HG03521 (cell line): ENCODE measurements around the gene CSK.
A peak's percentile ranks its signal among the peaks of the same experiment; 100 is the strongest.

Experiments used
- ATAC-seq: cut with Tn5 transposase; IDR thresholded peaks from one replicate; pipeline ENCODE4 v1.9.1; 2021; ENCODE audit warnings: mild to moderate bottlenecking, moderate library complexity; ENCODE audit not compliant: unreplicated experiment

CSK gene

DNA sequence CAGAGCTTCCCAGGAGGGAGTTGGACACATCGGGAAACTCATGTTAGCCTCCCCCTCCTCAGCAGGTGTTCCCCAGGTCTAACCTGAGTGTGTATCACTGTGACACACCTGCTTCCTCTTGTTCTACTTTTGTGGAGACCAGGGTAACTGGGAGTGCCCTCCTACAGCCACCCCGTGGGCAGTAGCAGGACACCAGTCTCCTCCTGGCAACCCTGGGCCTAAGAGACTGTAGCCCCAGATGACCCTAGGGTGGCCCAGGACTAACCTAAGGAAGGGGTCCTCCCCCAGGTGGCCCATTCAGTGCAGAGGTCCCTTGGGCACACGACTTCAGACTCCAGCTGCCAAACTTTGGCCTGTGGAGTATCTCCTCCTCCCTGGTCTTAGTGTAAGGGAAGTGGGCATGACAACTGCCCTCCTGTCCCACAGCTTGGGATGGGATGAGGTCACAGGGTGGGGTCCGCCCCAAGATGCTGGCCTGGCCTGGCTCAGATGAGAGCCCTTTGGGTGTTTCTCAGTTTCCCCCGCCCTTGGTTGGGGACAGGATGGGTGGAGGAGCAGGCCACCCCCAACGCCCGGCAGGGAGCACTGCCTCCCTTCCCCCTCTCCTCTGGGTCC, 4.8 kb downstream of the CSK start:
- ATAC-seq, result no peak

DNA sequence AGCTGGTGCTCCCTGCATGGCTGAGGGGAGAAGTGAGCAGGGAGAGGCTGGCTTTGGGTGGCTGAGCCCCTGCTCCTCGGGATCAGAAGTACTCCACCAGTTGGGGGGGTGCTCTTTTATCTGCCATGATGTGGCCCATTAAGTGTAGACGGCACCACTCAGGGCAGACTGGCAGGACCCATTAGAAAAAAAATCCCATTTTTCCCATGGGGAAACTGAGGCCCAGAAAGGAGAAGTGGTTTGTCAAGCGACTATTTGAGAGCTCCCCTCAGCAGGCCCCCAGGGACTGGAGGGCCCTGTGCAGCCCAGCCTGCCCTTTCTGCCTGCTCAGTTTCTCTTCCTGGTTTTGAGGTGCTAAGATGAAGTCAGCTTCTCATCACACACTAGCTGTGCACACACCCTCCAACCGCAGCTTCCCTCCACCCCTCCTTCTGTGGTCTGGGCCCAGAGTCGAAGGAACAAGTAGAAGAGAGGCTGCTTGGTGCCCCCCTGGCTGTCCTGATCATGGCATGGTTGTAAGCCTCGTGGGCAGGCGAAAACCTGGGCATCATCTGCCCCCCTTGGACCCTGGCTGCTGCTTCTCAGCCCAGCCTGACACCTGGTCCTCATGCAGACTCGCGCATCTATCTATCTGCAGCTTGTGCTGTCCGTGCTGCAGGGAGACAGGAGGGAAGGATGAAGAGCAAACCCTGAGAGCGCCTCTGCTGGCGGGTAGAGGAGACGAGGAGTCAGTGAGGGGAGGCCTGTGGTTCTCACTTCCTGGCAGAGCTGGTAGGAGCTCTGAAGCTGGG, 5.6 kb downstream of the CSK start:
- ATAC-seq, result peak; percentile 48

- no peak for ATAC-seq
Measured at GRCh38 chr15:74788042-74788682, 6.3 kb downstream of the CSK start.

- no peak for ATAC-seq
Measured at GRCh38 chr15:74788683-74789151, 6.8 kb downstream of the CSK start.

DNA sequence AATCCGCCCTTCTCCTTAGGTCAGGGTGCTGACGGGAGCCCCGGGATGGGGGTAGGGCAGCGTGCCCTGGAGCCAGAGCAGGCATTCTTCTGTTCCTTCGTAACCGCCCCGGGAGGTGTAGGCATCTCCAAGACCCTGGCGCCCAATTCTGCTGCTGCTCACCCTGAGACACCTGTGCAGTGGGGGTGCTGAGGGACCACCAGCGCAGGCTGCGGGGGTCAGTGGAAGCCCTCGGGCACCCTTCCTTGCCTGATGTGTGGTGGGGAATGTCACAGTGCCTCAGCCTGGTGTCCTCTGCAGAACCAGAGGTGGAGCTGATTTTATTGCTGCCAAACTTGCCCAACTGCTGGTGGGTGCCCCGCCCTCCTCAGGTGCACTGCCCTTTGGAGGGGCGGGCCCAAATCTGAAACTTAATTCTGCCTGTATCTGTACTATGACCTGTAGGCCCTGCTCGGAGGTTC, 7.3 kb downstream of the CSK start:
- ATAC-seq, result no peak

- ATAC-seq, result no peak
Measured at GRCh38 chr15:74789741-74790079, 7.8 kb downstream of the CSK start.

DNA sequence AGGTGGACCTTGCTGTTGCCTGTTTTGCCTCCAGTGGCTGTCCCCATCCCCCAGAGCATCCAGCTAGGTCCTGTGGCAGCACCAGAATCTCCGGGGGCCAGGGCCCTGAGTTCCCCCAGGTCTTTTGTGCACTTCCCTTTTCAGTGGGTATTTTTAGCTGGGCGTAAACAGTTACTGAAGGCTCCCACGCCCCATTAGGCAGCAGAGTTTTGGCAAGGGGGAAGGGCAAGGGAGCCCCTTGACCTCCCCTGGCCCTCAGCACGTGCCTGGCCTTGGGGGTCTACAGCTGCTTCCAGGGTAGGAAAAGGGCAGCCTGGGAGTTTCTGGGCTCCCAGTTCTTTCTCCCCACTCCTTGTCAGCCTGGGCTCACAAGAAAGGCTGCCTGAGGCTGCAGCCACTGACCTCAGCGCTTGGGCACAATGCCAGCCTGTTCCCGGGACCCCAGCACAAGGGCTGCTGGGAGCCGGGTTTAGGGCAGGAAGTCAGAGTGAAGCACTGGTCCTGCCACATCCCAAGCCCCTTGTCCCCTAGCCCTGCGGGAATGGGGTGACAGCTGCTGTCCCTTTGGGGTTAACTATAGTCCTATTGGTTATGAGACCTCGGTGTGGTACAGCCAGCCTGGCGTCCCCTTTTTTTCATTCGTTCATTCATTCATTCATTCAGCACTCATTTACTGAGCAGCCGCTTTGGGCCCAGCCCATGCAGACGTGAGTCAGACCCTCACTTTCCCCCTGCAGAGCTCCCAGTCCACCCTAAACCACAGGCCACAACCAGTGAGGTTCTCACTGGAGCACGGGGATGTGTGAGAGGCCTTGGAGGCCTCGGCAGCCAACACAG, 8.4 kb downstream of the CSK start:
- ATAC-seq, result no peak

- no peak for ATAC-seq
Measured at GRCh38 chr15:74791007-74791406, 9.1 kb downstream of the CSK start.

GRCh38 chr15:74791667-74792066, 9.8 kb downstream of the CSK start:
- ATAC-seq, result no peak

- no peak for ATAC-seq
Measured at GRCh38 chr15:74792227-74793016, 10.5 kb downstream of the CSK start.

GRCh38 chr15:74793135-74794028, 11.5 kb downstream of the CSK start:
- no peak for ATAC-seq

DNA sequence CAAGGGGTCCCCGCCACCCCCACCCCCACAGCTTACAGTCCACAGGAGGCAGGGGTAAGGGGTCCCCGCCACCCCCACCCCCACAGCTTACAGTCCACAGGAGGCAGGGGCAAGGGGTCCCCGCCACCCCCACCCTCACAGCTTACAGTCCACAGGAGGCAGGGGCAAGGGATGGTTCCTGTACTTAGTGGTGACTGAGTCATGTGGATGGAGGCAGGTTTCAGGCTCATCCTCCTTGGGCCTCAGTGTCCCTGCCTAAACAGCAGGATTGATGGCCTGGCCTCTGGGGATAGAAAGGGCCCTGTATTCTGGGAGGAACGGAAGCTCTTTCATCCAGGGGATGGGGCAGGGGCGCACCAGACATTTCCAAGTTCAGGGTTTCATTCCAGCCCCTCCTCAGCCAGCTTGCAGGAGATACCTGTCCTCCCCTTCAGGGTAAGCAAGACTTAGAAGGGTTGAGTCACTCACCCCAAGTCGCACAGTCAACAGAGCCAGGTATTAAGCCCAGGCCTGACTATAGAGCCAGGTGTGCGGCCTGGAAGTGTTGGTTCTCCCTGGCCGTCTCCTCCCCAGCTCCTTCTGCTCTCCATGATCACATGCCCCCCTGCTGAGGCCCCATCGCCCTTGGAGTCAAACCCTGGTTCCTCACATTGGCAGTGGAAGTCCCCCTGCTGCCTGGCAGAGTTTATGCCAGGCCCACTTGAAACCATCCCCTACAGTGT, 12.5 kb downstream of the CSK start:
- ATAC-seq, result no peak

DNA sequence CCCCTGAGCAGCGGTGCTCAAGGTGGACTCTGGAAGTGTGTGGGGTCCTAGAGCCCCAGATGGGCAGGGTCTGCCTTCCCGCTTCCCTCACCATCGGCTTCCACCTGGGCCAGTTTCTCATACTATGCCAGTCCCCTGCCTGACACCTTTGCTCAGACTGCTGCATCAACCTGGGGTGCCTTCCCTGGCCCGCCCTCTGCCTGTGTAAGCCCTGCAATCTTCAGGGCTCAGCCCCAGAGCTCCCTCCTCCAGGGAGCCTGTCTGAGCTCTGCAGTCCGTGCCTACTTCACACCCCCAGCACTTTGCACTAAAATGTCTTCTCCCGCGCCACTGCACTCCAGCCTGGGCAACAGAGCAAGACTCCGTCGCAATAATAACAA, 13.1 kb downstream of the CSK start:
- no peak for ATAC-seq

DNA sequence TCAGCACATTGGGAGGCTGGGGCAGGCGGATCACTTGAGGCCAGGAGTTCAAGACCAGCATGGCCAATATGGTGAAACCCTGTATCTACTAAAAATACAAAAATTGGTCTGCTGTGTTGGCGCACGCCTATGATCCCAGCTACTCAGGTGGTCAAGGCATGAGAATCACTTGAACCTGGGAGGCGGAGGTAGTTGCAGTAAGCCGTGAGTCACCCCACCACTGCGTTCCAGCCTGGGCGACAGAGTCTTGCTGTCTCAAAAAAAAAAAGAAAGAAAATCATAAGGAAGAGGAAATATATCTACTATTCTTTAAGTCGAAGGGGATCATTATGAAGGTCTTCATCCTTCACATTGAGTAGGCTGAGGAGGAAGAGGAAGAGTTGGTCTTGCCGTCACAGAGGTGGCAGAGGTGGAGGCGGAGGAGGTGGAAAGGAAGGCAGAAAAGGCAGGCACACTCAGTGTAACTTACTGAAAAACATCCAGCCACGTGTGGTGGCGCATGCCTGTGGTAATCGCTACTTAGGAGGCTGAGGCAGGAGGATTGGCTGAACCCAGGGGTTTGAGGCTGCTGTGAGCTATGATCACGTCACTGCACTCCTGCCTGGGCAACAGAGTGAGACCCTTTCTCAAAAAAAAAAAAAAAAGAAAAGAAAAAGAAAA, 14.2 kb downstream of the CSK start:
- no peak for ATAC-seq

DNA sequence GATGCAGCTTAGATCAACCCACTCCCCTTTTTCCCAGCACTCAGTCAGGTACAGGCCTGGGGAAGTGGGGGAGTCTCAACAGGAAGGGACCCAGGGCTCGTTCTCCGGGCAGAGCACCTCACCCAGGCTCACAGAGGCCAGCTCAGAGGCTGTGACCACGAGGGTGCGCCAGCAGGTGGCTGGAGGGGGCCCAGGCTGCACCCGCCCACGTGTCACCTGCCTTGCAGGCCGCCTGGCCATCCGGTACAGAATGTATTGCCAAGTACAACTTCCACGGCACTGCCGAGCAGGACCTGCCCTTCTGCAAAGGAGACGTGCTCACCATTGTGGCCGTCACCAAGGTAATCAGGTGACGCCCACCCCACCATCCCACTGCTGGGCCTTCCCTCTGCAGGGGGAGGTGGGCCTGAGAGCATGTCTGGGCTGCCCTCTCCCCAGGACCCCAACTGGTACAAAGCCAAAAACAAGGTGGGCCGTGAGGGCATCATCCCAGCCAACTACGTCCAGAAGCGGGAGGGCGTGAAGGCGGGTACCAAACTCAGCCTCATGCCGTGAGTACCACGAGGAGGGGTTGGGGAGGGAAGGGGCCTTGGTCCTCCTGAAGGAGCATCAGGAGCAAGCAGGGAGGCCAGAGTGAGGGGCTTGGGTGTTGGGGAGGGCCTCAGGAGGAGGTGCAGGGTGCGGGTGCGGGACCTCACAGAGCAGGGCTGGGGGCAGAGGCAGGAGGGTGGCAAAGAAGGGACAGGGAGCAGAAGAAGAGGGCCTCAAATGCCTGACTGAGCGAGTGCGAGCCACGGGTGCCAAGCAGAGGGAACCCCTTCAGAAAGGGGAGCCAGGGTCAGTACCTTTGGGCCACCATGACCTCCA, 16.7 kb downstream of the CSK start:
- ATAC-seq, result no peak

DNA sequence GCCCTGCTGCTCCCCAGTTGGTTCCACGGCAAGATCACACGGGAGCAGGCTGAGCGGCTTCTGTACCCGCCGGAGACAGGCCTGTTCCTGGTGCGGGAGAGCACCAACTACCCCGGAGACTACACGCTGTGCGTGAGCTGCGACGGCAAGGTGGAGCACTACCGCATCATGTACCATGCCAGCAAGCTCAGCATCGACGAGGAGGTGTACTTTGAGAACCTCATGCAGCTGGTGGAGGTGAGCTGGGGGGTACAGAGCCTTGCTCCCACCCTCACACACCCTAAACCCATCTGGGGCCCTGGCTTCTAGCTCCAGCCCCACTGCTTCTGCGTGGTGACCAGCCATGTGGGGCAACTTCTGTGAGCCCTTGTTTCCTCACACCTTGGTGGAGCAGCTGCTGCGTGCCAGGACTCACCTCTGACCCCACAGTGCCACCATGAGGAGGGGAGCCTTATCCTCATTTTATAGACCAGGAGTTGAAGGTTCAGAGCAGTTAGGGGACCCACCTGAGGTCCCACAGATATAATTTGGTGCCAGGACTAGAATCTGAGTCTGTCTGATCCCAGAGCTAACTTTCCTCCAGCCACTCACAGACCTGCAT, 17.5 kb downstream of the CSK start:
- ATAC-seq, result no peak
